ENCODE measurements around the gene RBM18. TPM values are rescaled to one million over a fixed set of nuclear protein-coding genes. Genes with fewer than 3 reads are reported as not detected.

Gene RBM18
- polyA plus RNA-seq, 1 donor from 2014 or later: 48.8 TPM

GRCh38 chr9:122274055-122274454, 9.4 kb upstream of the RBM18 start:
- Histone ChIP-seq H3K36me3 (ENCODE audit: insufficient read depth, low read length) (no peaks in the 10 kb centered on the region), H2AFZ (ENCODE audit: low read depth, low read length) (no peak overlapping the region), H3K4me3 (ENCODE audit: low read length) (no peak overlapping the region), H3K9ac (ENCODE audit: low read length) (no peak overlapping the region), H3K27me3 (ENCODE audit: insufficient read depth, low read depth, low read length) (no peaks in the 10 kb centered on the region), H3K9me3 (ENCODE audit: low read length) (peaks cover 9% of the 10 kb centered on the region), H3K9me2 (ENCODE audit: insufficient read depth, low read length) (no peaks in the 10 kb centered on the region), H3K4me2 (ENCODE audit: low read length) (no peak overlapping the region), H4K20me1 (ENCODE audit: insufficient read depth) (no peaks in the 10 kb centered on the region), H3K79me2 (replicated peaks; ENCODE audit: insufficient read depth, low read length) (no peaks in the 10 kb centered on the region), H3F3A (ENCODE audit: insufficient read depth, low read length, poor library complexity, severe bottlenecking) (no peaks in the 10 kb centered on the region), H3K27ac (ENCODE audit: low read length) (no peak overlapping the region)
- no peak for TF ChIP-seq EZH2 (IDR thresholded peaks at IDR 0.05; ENCODE audit: borderline replicate concordance, insufficient read depth, low read length, poor library complexity, severe bottlenecking)
- TF ChIP-seq SMC3 (conservative IDR thresholded peaks at IDR 0.05; ENCODE audit: poor library complexity): no peak

GRCh38 chr9:122268041-122268814, 3.6 kb upstream of the RBM18 start:
- Histone ChIP-seq H3K9me2 (ENCODE audit: insufficient read depth, low read length) (no peaks in the 10 kb centered on the region), H3K79me2 (replicated peaks; ENCODE audit: insufficient read depth, low read length) (peaks cover 21% of the 10 kb centered on the region), H3K9ac (ENCODE audit: low read length) (no peak overlapping the region), H2AFZ (ENCODE audit: low read depth, low read length) (no peak overlapping the region), H3F3A (ENCODE audit: insufficient read depth, low read length, poor library complexity, severe bottlenecking) (no peaks in the 10 kb centered on the region), H3K9me3 (ENCODE audit: low read length) (no peaks in the 10 kb centered on the region), H3K4me2 (ENCODE audit: low read length) (no peak overlapping the region), H3K27me3 (ENCODE audit: insufficient read depth, low read depth, low read length) (no peaks in the 10 kb centered on the region), H3K27ac (ENCODE audit: low read length) (no peak overlapping the region), H4K20me1 (ENCODE audit: insufficient read depth) (no peaks in the 10 kb centered on the region), H3K4me3 (ENCODE audit: low read length) (no peak overlapping the region), H3K36me3 (ENCODE audit: insufficient read depth, low read length) (no peaks in the 10 kb centered on the region)
- TF ChIP-seq MXI1 (conservative IDR thresholded peaks at IDR 0.05; ENCODE audit: poor library complexity, severe bottlenecking) (no peak), RAD21 (conservative IDR thresholded peaks at IDR 0.05) (no peak), CTCF (IDR thresholded peaks at IDR 0.05; ENCODE audit: poor library complexity, severe bottlenecking) (no peak), REST (IDR thresholded peaks at IDR 0.05; ENCODE audit: borderline replicate concordance) (no peak), POLR2AphosphoS5 (IDR thresholded peaks at IDR 0.05) (no peak), EZH2 (IDR thresholded peaks at IDR 0.05; ENCODE audit: borderline replicate concordance, insufficient read depth, low read length, poor library complexity, severe bottlenecking) (no peak), SMC3 (conservative IDR thresholded peaks at IDR 0.05; ENCODE audit: poor library complexity) (no peak), EP300 (conservative IDR thresholded peaks at IDR 0.05; ENCODE audit: poor library complexity, severe bottlenecking) (no peak), TAF1 (IDR thresholded peaks at IDR 0.05; ENCODE audit: low read depth) (no peak)
